ENCODE data around the gene SERGEF. TPM values are rescaled to one million over a fixed set of nuclear protein-coding genes. Genes with fewer than 3 reads are reported as not detected.

SERGEF gene
- total RNA-seq, 1 donor from 2014 or later = 16.6 TPM

DNA sequence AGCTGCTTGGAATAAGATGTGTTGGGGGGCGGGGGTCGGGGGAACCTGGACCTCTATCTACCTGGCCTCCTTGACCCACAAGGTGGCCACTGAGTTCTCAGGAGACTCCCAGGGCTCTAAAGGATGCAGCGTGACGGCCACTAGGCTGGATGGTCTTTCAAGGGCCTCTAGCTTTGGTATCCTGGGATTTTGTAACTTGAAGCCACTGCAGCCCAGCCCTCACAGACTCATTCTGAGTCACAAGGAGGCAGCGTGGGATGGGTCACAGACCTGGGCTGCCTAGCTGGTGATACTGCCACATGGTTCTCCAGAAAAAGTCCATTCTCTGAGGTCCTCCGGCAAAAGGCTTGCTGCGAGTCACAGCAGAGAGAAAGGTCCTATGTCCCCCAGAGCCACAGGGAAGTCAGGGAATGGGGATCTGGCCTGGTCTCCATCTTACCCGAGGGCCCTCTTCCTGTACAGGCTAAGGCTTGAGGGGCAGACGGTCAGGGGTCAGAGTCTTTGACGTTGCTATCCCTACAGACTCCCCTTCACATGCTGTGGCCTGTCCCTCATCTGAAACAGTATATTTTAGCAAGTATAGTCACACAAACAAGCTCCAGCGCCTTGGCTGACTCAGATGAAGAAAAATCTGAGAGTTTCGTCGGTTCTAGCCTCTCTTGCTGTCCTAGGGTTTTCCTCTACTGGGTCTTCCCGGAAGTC, 225.9 kb downstream of the SERGEF start:
- peak; percentile 83 for DNase-seq (ENCODE audit: low read depth)

DNA sequence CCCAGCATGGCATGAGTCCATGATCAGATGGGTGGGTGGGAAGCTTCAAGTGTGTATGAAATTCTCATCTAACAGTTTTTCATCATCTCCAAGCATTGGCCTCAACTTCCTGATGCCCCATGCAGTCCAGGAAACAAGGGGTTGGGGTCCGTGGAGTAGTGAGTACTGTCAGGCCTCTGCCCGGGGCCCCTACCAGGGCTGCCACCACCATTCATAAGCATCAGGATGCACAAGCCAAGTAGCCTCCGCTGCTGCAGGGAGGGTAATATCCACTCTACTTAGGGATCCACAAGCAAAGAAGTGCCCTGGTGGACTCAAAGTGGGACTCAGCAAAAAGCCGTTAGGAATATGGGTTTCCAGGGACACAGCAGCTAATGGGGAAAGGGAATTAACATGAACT, 229.0 kb downstream of the SERGEF start:
- DNase-seq (ENCODE audit: low read depth) = no peak

DNA sequence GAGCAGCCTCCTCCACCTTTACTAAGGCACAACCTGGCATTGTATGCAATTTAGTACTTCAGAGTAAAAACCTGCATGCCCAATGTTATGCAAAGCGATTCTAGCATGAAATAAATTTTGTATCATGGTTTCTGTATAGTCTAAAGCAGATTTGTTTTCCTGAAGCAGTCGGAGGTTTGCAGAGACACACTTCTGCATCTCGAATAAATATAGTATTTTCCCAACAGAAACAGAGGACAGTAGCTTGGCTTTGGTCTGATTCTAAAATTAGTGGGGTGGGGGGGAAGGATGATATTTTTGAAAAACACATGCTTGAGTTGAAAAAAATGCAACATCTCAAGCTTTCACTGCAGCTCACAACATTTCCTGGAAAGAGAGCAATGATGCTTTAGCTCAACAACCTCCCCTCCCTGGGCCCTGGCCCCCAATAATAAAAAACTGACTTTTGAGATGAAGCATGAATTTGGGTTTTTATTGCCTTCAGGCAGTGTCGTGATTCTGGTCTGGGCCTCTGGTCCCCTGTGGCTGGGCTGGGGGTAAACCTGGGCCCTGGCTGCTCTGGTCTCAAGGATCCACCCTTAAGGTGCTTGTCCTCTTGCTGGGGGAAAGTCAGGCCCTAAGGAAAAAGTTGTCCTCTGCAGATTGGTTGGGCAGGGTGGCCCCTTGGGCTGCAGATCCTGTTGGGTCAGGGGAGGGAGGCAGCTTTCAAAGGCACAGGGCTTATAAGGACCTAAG, 230.1 kb downstream of the SERGEF start:
- no peak for DNase-seq (ENCODE audit: low read depth)

DNA sequence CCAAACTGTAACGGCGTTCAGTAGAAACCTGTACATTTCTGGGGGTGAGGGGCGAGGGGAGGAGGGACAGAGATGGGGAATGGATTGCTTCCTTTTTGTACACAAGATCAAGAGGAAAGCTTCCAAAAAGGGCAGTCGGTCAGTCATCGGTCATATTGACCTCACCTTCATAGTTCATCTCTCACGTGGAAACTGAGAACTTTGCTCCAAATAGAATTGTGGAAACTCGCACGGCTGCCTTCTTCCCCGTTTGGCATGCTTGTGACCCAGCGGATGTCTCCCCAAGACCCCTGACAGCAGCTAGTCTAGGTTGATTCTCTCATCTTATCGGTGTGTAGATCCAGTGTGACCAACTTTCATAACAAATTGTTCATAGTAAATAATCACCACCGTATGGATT, 230.7 kb downstream of the SERGEF start:
- DNase-seq (ENCODE audit: low read depth) = no peak

DNA sequence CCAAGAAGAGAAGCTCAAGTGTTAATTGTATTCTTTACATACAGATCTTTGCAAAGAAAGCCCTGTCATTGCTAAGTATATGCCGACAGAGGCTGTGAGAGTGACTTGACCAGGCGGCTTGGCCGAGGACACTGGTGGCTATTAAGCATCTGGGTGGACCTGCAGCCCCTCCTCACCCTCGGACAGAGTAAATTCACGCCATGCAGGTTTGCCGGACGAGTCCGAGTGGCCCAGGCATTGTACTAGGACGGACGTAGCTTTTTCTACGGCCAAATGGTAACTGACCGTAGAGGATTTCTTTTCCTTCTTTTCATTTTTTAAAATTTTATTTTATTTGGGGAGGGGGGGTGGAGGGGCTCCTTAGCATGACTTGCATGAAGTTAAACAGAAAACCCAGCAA, 231.2 kb downstream of the SERGEF start:
- DNase-seq (ENCODE audit: low read depth) = no peak

DNA sequence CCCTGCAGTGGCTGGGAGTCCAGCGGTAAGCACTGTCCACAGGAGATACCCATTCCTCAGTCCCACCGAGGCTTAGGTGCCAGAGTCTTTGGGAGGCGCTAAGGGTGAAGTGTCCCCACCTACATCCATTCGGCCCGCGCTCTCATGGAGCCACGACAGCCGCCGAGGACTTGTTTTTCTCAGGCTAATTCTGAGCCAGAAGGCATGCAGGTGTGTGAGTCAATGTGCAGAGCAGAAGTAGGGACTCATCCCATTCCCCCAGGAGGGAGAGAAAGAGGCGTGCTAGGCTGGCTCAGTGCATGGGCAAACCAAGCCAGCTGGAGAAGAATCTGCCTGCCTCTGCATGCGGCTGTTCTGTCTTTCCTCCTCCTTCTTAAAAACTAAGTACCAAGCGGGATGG, 231.6 kb downstream of the SERGEF start:
- DNase-seq (ENCODE audit: low read depth) = no peak

DNA sequence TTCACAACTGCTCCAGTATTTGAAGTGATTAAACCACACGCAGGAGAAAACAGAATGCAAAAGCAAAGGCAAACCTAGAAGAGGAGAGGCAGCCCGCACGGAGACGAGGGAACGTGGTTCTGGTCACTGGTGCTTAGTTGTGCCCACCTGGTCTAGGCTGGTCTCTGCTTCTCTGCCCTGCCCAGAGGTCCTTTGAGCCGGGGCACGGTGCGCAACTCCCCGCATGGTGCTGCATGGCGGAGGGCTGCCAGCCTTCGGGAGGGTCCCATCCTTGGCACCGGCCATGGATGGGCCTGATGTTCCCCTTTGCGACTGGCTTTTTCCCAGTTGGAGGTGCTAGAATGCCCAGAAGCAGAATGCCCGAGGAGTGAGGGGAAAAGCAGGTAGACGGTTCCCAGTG, 232.2 kb downstream of the SERGEF start:
- DNase-seq (ENCODE audit: low read depth) = no peak

DNA sequence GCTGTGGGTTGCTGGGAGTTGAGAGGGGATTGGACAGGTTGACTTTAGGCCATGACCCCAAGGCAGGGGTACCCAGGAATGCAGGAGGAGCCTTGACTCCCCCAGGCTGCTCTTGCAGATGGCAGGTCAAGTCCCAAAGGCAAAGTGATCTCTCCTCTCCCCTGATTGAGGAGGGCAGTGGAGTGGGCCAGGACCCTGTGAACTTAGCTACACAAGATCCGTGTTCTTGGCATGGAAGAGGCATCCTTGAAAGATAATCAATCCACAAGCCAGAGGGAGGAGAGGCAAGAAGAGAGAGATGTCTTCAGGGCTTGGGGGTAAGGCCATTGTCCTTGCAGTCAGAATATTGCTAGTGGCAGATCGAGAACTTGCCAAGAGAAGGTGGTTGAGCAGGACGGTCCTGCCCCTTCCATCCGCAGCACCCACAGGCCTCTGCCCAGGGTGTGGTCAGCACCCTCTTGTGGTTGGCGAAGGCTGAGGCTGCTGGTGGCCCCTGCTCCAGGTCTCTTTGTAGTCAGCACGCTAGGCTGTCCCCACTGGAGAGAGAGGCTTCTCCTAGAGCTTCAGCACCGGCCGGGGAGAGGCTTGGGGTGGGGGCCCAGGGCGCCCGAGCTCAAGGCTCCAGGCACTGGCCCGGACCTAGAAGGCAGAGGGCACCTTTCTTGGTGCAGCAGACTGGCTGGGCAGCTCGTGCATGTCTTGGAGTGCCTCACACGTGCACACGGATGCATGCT, 232.8 kb downstream of the SERGEF start:
- no peak for DNase-seq (ENCODE audit: low read depth)

DNA sequence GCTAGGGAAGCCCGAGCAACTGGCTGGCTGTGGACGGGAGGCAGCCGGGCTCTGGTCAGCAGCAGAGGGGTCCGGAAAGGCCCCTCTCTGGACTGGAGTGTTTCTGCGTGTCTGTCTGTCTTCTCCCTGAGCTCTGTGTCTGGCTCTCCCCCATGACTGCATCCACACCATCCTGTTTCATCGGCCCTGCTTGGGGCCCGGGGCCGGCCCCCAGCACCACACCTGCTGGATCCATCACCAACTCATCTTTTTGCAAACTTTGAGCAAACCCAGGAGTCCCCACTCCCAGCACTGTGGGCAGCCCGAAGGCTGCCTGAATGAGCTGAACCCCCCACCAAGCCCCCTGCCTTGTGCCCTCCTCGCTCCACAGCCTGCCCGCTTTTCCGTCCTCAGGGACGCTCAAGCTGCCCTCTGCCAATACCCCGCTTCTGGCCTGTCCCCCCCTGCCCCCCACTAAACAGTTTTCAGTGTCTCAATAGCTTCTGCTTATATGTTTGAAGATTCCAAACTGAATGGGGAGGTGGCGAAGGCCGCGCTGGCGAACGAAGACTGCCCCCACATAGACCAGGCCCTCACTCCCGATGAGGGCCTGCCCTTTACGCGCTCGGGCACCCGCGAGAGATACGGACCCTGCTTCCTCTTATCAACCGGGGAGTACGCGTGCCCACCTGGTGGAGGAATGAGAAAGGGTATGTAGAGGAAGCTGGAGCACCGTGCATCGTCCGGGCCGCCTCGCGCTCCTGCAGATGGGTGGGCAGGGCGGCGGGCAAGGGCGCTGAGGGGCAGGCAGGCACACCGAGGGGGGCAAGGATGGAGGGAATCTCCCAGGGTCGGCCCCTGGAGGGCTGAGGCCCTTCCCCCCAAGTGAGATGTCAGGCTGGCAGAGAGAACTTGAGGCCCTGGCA, 233.6 kb downstream of the SERGEF start:
- DNase-seq (ENCODE audit: low read depth) = no peak

DNA sequence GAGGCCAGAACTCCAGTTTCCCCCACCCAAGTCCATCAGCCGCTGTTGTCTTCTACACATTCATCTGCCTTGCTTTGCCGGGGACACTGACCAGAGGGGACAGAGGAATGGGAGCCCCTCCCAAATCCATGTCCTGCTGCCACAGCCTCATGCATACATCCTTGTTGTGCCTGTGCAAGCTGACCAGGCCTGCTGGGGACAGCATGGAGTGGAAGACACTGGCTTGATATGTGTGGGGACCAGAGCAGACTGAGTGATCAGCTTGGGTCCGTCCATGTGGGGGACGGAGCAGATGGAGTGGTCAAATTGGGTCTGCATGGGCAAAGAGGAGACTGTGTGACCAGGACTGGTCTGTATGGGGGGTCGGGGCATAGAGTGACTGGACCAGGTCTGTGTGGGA, 234.5 kb downstream of the SERGEF start:
- DNase-seq (ENCODE audit: low read depth) = no peak

DNA sequence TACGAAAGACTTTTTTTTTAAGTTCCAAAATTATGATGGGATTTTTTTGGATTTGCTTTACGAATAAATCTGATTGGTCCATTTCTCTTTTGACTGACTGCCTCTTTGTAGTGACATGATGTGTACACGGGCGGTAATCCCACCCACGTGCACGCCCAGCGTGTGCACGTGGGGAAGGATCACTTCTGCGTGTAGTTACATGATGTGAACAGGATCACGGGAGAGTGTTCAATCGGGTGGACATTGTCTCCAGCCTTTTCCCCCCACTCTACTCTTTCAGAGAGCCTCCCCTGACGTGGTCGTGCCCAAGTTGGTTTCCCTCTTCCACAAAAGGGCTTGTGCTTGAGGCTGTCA, 235.1 kb downstream of the SERGEF start:
- DNase-seq (ENCODE audit: low read depth) = no peak

DNA sequence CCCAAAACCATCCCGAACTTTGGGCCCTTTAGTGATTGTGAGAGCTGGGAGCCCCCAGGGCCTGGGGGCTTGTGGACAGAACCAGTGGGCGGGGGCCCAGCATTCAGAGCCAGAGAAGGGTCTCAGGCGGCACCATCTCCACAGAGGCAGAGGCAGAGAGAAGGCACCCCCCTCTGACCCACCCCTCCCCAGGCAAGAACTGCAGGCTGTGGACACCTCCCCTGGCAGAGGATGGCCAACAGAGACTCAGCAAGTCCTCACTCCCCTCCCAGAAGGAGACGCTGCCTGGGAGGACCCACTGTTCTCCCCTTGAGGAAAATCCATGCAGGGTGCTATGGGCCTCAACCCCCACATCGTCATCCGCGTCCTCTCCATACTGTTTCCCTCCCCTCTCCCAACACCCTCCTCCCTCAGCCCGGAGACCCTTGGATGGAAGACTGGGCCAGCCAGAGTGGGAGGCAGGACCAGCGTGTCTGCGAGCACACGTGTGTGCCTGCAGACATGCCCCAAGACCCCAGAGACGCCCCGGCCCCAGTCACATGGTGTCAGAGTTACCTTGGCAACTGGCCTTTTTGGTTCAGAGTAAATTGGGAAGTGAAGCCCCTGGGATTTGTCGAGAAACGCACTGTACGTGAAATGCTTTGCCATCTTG, 235.6 kb downstream of the SERGEF start:
- DNase-seq (ENCODE audit: low read depth) = no peak

DNA sequence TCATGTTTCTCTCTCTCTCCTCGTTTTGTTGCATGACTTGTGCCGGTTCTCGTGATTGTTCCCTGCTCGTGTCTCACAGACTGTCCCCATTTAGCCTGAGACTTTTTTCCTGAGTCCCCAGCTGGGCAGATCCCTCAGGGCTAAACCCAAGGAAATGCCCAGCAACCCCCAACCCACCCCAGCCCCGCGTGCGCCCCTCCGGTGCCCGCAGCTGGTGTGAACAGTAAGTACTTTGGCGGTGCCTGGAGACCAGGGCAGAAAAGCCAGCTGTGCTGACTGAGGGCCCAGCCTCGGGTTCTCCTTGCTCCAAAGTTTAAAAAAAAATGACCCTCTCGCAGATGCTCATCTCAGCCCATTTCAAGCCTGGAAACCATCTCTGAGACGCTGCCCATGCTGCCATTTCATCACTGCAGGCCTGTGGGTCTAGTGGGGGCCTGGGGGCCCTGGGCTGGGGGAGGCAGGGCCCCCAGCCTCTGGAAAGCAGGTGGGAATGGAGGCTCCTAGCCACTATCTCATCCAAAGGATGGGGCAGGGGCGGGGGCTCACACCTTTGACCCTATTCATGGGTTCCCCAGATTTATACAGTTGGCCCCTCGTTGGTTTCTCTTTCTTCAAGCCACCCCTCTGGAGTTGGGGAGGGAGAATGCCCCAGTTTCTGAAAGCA, 236.5 kb downstream of the SERGEF start:
- no peak for DNase-seq (ENCODE audit: low read depth)

DNA sequence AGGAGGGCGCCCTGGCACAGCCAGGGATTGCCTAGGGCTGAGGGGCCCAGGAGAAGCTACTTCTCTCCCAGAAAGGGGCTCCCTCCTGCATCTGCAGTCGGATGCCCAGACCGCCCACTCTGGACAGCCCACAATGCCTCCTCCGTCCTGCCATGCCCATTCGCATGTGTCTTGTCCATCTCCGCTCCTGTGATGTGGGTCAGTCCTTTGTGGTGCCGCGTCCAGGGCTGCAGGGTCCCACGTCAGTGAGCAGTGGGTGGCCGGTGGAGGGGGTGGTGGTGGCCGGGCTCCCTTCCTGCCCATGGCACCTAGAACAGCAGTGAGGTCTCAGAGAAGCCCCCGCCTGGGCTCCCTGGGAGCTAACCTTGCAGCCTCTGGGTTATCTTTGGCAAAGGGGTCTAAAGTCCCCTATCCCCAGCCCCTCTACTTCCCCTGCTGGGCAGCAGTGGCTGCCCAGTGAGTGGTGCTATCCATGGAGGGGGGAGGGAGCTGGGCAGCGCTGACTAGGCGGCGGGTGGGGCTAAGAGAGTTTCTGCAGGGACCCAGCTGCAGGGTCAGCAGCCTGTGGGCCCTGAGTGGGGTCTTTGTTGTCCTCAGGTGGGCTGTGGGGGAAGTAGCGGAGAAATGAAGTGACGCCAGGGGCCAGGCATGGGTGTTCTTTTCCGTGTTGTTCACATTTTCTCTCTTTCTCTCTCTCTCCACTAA, 237.2 kb downstream of the SERGEF start:
- no peak for DNase-seq (ENCODE audit: low read depth)

DNA sequence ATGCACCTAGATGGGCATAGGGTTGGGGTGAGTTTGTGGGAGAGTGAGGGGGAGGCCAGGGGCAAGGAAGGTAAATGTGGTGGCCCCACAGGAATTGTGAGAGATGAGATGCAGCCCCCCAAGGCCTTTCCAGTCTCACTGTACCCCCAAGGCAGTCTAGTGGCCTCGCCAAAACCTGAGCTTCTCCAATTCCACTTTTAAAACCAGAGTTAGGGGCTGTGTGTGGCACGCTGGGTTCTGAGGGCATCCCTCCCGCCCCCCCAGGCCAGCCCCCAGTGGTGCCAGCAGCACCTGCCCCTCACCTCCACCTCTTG, 237.9 kb downstream of the SERGEF start:
- DNase-seq (ENCODE audit: low read depth) = no peak

DNA sequence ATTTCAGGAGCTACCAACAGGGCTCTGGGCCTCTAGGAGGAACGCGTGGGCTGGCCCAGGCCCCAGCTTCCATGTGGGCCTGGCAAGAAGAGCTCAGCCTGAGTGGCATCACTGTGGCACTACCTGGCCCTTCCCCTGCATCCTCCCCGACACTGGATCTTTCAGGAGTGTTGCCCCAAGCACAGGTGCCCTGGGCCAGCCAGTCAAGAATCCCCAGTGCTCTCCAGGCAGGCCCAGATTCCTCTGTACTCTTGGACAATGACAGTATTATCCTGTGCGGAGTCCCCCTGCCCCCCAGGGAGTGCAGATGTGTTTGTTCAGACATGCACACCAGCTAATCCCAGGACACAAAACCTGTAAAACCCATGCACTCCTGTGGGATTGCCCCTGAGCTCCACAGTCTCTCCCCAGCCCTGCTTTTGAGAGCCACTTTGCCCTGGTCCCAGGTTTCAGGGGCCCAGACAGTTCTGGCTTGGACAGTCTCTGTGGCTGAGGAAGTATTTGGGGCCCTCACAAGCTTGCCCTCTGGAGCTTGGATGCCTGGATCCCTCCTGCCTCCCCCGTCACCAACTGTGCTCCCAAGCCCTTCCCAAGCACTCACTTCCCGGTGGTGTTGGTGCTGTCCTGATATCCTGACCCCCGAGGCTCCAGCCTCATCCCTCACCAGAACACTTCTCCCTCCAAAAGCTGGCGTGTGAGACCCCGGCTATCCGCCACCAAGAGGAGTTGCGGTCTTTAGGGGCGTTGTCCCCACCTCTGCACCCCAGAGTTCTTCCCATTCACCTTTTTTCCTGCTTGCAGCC, 238.4 kb downstream of the SERGEF start:
- DNase-seq (ENCODE audit: low read depth) = no peak

DNA sequence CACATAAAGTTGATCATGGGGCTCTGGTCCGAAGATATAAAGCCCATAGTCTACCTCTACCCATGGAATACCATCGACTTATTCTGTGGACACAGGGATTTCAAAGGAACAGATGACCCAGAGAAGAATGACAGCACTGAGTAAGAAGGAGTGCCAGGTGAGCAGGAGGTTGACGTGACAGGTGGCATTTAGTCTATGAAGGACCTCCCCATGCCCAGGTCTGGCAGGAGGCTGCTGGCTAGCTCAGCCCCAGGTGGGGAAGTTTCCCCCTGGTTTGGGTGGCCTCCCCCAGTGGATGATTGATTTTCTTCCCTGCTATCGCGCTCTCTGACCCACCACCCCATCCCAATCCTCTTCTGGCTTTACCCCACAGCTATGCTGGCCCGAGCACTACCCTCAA, 239.2 kb downstream of the SERGEF start:
- DNase-seq (ENCODE audit: low read depth) = no peak

DNA sequence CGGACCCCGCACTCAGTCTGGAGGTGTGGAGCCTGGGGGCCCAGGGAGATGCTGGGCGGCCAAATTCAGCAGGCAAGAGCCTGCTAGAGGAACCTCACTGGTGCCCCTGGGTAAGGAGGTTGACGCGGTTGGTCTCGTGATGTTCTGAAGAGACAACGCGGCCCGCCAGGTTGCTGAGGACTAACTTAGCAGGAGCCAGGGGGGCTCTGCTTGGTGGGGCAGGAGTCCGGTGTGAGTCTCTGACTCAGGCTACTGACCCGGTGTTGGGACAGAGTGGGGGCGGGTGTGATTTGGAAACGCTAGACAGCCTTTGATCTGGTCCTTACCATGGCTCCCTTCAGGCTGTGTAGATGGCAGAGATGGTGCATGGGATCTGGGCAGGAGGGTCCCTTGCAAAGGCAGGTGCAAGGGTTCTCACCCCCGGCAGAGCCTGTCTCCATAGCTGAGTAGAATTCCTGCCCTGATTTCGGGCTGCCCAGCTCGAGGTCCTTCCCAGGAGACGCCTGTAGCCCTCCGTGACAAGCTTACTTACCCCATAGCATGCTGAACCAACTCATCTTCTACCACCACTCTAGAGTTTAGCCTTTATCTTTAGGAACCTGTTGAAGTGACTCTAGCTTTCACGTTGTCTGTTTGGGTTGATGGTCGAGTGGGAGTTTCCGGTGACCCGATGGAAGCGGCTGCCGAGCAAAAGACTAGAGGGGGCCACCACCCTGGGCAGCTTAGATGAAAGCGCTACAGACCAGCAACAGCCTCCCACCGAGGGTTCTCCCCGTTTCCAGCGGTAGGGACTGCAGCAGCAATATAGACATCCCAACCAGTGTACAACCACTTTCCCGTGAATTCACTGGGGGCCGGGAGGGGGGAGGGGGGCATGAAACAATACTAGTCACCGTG, 239.9 kb downstream of the SERGEF start:
- no peak for DNase-seq (ENCODE audit: low read depth)

Measured in myocyte (in vitro differentiated cells).